Measurements from ENCODE around the gene MAZ. TPM values are rescaled to one million over a fixed set of nuclear protein-coding genes. Genes with fewer than 3 reads are reported as not detected.
"Not testable (repeated sequence)": the region's sequence is repeated elsewhere in the genome, so short reads cannot be mapped to it uniquely, and the experiment has no call there.

MAZ gene
- polyA plus RNA-seq (2012; rRNA removed): 117 and 163 TPM in 2 replicates
- 77.9 and 147 TPM in 2 replicates for polyA plus RNA-seq (2012; cell fraction: cytosol; rRNA removed)
- 131 and 155 TPM in 2 replicates for polyA plus RNA-seq (2012; cell fraction: nucleus; rRNA removed)

GRCh38 chr16:29806099-29806579 lies at the start of gene MAZ:
Gene MAZ (plus strand): TSS chr16:29806529. CDS start chr16:29806702, 173 bp downstream.
- peaks cover 25 to 42% of the 10 kb centered on the region in 2 experiments for H3K4me1 ChIP-seq (ENCODE audit: control insufficient read depth in 1 of 2, insufficient read depth in 2 of 2, low read depth in 1 of 2, low read length in 1 of 2)
- peaks cover 36% of the 10 kb centered on the region for H3K79me2 ChIP-seq (ENCODE audit: insufficient read depth)
- H2AFZ ChIP-seq (ENCODE audit: low read depth): no peak within 1 kb of the TSS
- H3K4me2 ChIP-seq: peak within 1 kb of the TSS; percentile 97
- H3K9me3 ChIP-seq: no peaks in the 10 kb centered on the region
- ChIA-PET CTCF (interaction anchor here (1.3 to 2.5 kb wide), 3 partner anchors 10 to 49 kb away, joined by 3 to 10 read pairs (median 3); no protein-coding TSS in a partner anchor), POLR2A (interaction anchor here (0.6 to 1.3 kb wide), 4 partner anchors 10 to 42 kb away, joined by 3 to 5 read pairs (median 4); partner anchors contain the start of gene PAGR1)
- 3% methylated on average over 21 of the region's 67 CpGs for WGBS (ENCODE audit: low lambda C conversion rate)
- H4K20me1 ChIP-seq (ENCODE audit: insufficient read depth): peaks cover 15% of the 10 kb centered on the region
- H3K36me3 ChIP-seq (replicated peaks in 1 of 2; ENCODE audit: control insufficient read depth in 1 of 2, insufficient read depth in 2 of 2, low read length in 1 of 2): peaks cover 22 to 29% of the 10 kb centered on the region in 2 experiments
- peak within 1 kb of the TSS; percentile 89 to 93 for H3K27ac ChIP-seq (ENCODE audit: low read depth in 2 of 2, low read length in 1 of 2)
- TF ChIP-seq TEAD4 (IDR thresholded peaks at IDR 0.05; ENCODE audit: borderline replicate concordance, insufficient read depth): no peak
- TF ChIP-seq YY1 (IDR thresholded peaks at IDR 0.05; ENCODE audit: low read depth): no peak
- TF ChIP-seq RAD21 (IDR thresholded peaks at IDR 0.05; ENCODE audit: low read length): no peak
- TF ChIP-seq ZBTB33 (IDR thresholded peaks at IDR 0.05; ENCODE audit: borderline replicate concordance, low read depth): no peak
- peak; percentile 4 for TF ChIP-seq CHD2 (IDR thresholded peaks at IDR 0.05; ENCODE audit: low read length, partially characterized antibody)
- peak within 1 kb of the TSS; percentile 76 to 88 for H3K4me3 ChIP-seq (ENCODE audit: low read depth in 2 of 2, low read length in 1 of 2)
- H3F3A ChIP-seq (replicated peaks; ENCODE audit: insufficient read depth): peaks cover 49% of the 10 kb centered on the region
- peak; percentile 90 for DNase-seq
- H3K27me3 ChIP-seq (ENCODE audit: insufficient read depth): no peaks in the 10 kb centered on the region
- H3K9ac ChIP-seq: peak within 1 kb of the TSS; percentile 95
- H3K9me2 ChIP-seq: no peaks in the 10 kb centered on the region

- no peak overlapping the region for H3K9ac ChIP-seq
- H3K27me3 ChIP-seq (ENCODE audit: insufficient read depth): no peaks in the 10 kb centered on the region
- no peaks in the 10 kb centered on the region for H3K4me1 ChIP-seq (ENCODE audit: control insufficient read depth in 1 of 2, insufficient read depth in 2 of 2, low read depth in 1 of 2, low read length in 1 of 2)
- H4K20me1 ChIP-seq (ENCODE audit: insufficient read depth): no peaks in the 10 kb centered on the region
- TF ChIP-seq PBX3 (IDR thresholded peaks at IDR 0.05): no peak
- no peak for TF ChIP-seq RFX5 (IDR thresholded peaks at IDR 0.05; ENCODE audit: low read length)
- CTCF ChIA-PET: interaction anchor here (1.2 kb wide), 1 partner anchor 56 kb away, joined by 3 read pairs; no protein-coding TSS in a partner anchor
- no peak overlapping the region for H3K27ac ChIP-seq (ENCODE audit: low read depth in 2 of 2, low read length in 1 of 2)
- H3K4me2 ChIP-seq: no peak overlapping the region
- H3K9me2 ChIP-seq: no peaks in the 10 kb centered on the region
- POLR2A ChIA-PET: interaction anchor here (0.6 kb wide), 1 partner anchor 77 kb away, joined by 6 read pairs; no protein-coding TSS in a partner anchor
- H2AFZ ChIP-seq (ENCODE audit: low read depth): no peak overlapping the region
- no peak for DNase-seq
- H3K79me2 ChIP-seq (ENCODE audit: insufficient read depth): no peaks in the 10 kb centered on the region
- 73% methylated on average over 1 of the region's 1 CpG for WGBS (ENCODE audit: low lambda C conversion rate)
- H3F3A ChIP-seq (replicated peaks; ENCODE audit: insufficient read depth): no peaks in the 10 kb centered on the region
- H3K4me3 ChIP-seq (ENCODE audit: low read depth in 2 of 2, low read length in 1 of 2): no peak overlapping the region
- H3K36me3 ChIP-seq (replicated peaks in 1 of 2; ENCODE audit: control insufficient read depth in 1 of 2, insufficient read depth in 2 of 2, low read length in 1 of 2): no peaks in the 10 kb centered on the region
- H3K9me3 ChIP-seq: no peaks in the 10 kb centered on the region
Measured at GRCh38 chr16:29756654-29757053, 49.7 kb upstream of the MAZ start.

- CTCF ChIA-PET: interaction anchor here (1.2 kb wide), 1 partner anchor 57 kb away, joined by 3 read pairs; no protein-coding TSS in a partner anchor
Measured at GRCh38 chr16:29757086-29757485, 49.2 kb upstream of the MAZ start.

More at GRCh38 chr16:29757086-29757485, 49.2 kb upstream of the MAZ start:
- H4K20me1 ChIP-seq (ENCODE audit: insufficient read depth); H3K9me2 ChIP-seq; H3F3A ChIP-seq (replicated peaks; ENCODE audit: insufficient read depth); H3K27me3 ChIP-seq (ENCODE audit: insufficient read depth); H3K36me3 ChIP-seq (replicated peaks in 1 of 2; ENCODE audit: control insufficient read depth in 1 of 2, insufficient read depth in 2 of 2, low read length in 1 of 2); H3K4me2 ChIP-seq; H3K4me3 ChIP-seq (ENCODE audit: low read depth in 2 of 2, low read length in 1 of 2); H3K79me2 ChIP-seq (ENCODE audit: insufficient read depth); H3K4me1 ChIP-seq (ENCODE audit: control insufficient read depth in 1 of 2, insufficient read depth in 2 of 2, low read depth in 1 of 2, low read length in 1 of 2); H2AFZ ChIP-seq (ENCODE audit: low read depth); DNase-seq; H3K9me3 ChIP-seq; H3K9ac ChIP-seq; H3K27ac ChIP-seq (ENCODE audit: low read depth in 2 of 2, low read length in 1 of 2): not testable (repeated sequence)
- WGBS (ENCODE audit: low lambda C conversion rate): 75% methylated on average over 8 of the region's 8 CpGs
- POLR2A ChIA-PET: interaction anchor here (0.6 kb wide), 1 partner anchor 78 kb away, joined by 6 read pairs; no protein-coding TSS in a partner anchor
